Activated CD4-positive, alpha-beta T cell treated with anti-CD3 and anti-CD28 coated beads, Interleukin-2, amount 10 ng/mL, durations not matched to agents 7 days and 5 days (primary cell): Measurements from ENCODE around the gene RGS2. TPM values are rescaled to one million over a fixed set of nuclear protein-coding genes. Genes with fewer than 3 reads are reported as not detected.

ENCODE experiments used
- CTCF ChIA-PET: fragments of 350-600 bp; sonication (Branson Sonifier 250); formaldehyde crosslinking; loops from one replicate; lab custom pipeline; 2021; ENCODE audit warnings: antibody characterized with exemption; lab: Charles Lee
- POLR2A ChIA-PET: fragments of 350-600 bp; sonication (Branson Sonifier 250); formaldehyde crosslinking; loops from one replicate; lab custom pipeline; 2021; ENCODE audit warnings: antibody characterized with exemption; lab: Charles Lee
- DNase-seq: peaks from one replicate; pipeline ENCODE4 v3.0.0-alpha.2; 2020
- H3K27ac Mint-ChIP-seq: one replicate; pipeline ENCODE4 v1.8.0; 2021; ENCODE audit warnings: mild to moderate bottlenecking, moderate library complexity, mixed read lengths
- H3K27me3 Mint-ChIP-seq: one replicate; pipeline ENCODE4 v1.8.0; 2021; ENCODE audit warnings: mixed read lengths
- H3K36me3 Mint-ChIP-seq: one replicate; pipeline ENCODE4 v1.8.0; 2021; ENCODE audit warnings: low read depth, mixed read lengths
- H3K4me1 Mint-ChIP-seq: one replicate; pipeline ENCODE4 v1.8.0; 2021; ENCODE audit warnings: mixed read lengths
- H3K4me3 Mint-ChIP-seq: one replicate; pipeline ENCODE4 v1.8.0; 2021; ENCODE audit warnings: mild to moderate bottlenecking, moderate library complexity, mixed read lengths
- H3K9me3 Mint-ChIP-seq: one replicate; pipeline ENCODE4 v1.8.0; 2021; ENCODE audit warnings: mixed read lengths
- total RNA-seq, 2 experiments: library from RNA; stranded (reverse); gene quantifications; one replicate each; pipeline ENCODE4 v1.2.3, GENCODE V29; 2021

Gene RGS2
- total RNA-seq, 2 experiments from 2014 or later: 3.4 TPM

GRCh38 chr1:192849011-192849410 is 40.2 kb downstream of the RGS2 start:
- H3K4me3 Mint-ChIP-seq: no peak overlapping the region
- no peaks in the 10 kb centered on the region for H3K9me3 Mint-ChIP-seq
- ChIA-PET POLR2A (no interaction called here), CTCF (interaction anchor here (0.6 kb wide), 1 partner anchor 1184 kb away, joined by 3 read pairs; no protein-coding TSS in a partner anchor)
- no peaks in the 10 kb centered on the region for H3K4me1 Mint-ChIP-seq
- H3K27ac Mint-ChIP-seq: no peak overlapping the region
- no peaks in the 10 kb centered on the region for H3K36me3 Mint-ChIP-seq
- DNase-seq: no peak
- H3K27me3 Mint-ChIP-seq: peaks cover 9% of the 10 kb centered on the region

DNA sequence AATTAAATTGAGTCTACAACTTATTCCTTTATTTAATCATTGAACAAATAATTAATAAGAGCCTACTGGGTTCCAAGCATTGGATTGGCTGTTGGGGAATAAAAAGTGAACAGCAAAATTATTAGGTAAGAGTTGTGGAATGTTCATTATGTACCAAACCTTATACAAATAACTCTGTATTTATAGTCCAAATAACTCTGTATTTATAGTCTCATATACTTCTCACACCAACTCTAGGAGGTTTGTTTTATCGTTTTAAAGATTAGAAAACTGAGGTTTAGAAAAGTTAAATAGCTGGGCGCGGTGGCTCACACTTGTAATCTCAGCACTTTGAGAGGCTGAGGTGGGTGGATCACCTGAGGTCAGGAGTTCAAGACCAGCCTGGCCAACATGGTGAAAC is 40.6 kb downstream of the RGS2 start:
- ChIA-PET POLR2A (no interaction called here), CTCF (no interaction called here)
- no peaks in the 10 kb centered on the region for H3K9me3 Mint-ChIP-seq
- no peaks in the 10 kb centered on the region for H3K36me3 Mint-ChIP-seq
- no peak overlapping the region for H3K27ac Mint-ChIP-seq
- H3K4me3 Mint-ChIP-seq: no peak overlapping the region
- peaks cover 9% of the 10 kb centered on the region for H3K27me3 Mint-ChIP-seq
- DNase-seq: no peak
- H3K4me1 Mint-ChIP-seq: no peaks in the 10 kb centered on the region

- no peak for DNase-seq
- Mint-ChIP-seq H3K4me3 (no peak overlapping the region), H3K27me3 (peaks cover 9% of the 10 kb centered on the region), H3K36me3 (no peaks in the 10 kb centered on the region), H3K9me3 (no peaks in the 10 kb centered on the region), H3K4me1 (no peaks in the 10 kb centered on the region), H3K27ac (no peak overlapping the region)
- ChIA-PET CTCF (interaction anchor here (1.5 kb wide), 1 partner anchor 26 kb away, joined by 3 read pairs; no protein-coding TSS in a partner anchor), POLR2A (no interaction called here)
Observed at GRCh38 chr1:192852001-192852947, 43.4 kb downstream of the RGS2 start.

DNA sequence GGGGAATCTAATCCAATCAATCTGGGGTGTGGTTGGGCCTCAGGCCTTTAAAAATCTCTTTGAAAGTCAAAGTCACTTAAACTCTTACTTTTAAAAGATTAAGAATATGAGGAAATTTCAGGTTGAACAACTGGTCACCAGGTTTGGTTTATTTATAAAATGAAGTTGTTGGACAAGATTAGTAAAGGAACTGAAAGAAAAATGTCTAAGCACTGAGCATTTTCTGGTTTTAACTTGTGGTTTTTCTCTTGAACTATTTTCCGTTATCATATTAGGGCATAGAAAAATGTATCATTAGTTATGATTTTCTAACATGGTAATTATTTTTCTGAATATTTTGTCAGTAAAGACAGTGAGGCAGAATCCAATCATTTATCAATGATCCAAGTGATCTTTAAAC is 49.6 kb downstream of the RGS2 start:
- no peak overlapping the region for H3K27ac Mint-ChIP-seq
- no peaks in the 10 kb centered on the region for H3K36me3 Mint-ChIP-seq
- no peaks in the 10 kb centered on the region for H3K27me3 Mint-ChIP-seq
- peaks cover 6% of the 10 kb centered on the region for H3K4me1 Mint-ChIP-seq
- no peak for DNase-seq
- ChIA-PET POLR2A (no interaction called here), CTCF (no interaction called here)
- no peak overlapping the region for H3K4me3 Mint-ChIP-seq
- no peaks in the 10 kb centered on the region for H3K9me3 Mint-ChIP-seq

DNA sequence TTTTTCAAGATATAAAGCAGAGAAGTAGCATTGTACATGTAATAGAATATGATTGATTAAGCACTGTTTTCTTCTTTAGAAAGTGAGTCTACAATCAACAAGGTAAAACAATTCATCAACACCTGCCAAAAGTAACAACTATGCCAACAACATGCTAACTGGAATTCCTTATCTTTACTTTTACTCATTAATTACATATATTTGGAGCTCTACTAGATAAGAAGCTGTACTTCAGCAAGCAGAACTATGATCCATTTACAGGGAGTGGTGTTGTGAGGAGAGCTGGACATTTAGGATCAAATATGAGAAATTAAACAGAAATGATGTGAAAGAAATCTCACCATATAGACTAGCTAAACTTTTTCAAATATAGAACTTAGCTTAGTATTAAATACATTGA is 51.0 kb downstream of the RGS2 start:
- CTCF ChIA-PET: interaction anchor here (0.8 kb wide), 1 partner anchor 58 kb away, joined by 4 read pairs; no protein-coding TSS in a partner anchor

DNA sequence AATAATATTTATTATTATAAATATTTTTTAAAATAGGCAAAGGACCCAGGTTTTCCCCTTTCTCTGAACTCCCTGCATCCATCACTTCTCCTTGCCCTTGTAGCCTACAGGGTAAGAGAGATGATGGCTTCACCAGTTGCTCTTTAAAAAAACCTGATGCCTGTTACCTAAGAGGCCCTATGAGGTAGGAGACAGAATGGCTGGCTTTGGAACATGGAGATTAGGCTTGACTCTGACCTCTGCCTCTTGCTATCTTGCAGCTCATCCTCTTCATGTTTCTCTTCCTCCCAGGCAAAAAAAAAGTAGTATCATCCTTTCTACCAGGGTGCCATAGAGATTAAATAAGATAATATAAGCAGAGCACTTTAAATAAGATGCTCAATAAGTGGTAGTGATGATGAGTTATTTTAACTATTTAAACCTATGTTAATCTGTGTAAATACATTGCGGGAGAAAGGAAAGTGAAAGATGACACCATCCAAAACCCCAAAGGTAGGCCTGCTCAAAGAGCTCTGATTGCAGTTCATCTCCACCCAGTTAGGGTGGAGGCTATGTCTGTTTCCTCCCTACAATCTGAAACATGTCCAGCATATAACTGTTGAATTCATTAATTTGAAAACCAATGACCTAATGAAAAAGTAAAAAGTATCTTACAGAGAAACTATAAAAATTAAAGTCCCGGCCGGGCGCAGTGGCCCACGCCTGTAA is 51.8 kb downstream of the RGS2 start:
- ChIA-PET POLR2A (no interaction called here), CTCF (interaction anchor here (0.8 kb wide), 1 partner anchor 59 kb away, joined by 4 read pairs; no protein-coding TSS in a partner anchor)
- no peak for DNase-seq
- Mint-ChIP-seq H3K36me3 (no peaks in the 10 kb centered on the region), H3K27me3 (no peaks in the 10 kb centered on the region), H3K27ac (peak overlapping the region; percentile 69), H3K4me1 (peaks cover 6% of the 10 kb centered on the region), H3K9me3 (no peaks in the 10 kb centered on the region), H3K4me3 (no peak overlapping the region)

More for the DNA sequence above, 51.0 kb downstream of the RGS2 start:
- Mint-ChIP-seq H3K4me3 (no peak overlapping the region), H3K4me1 (peaks cover 6% of the 10 kb centered on the region), H3K27me3 (no peaks in the 10 kb centered on the region), H3K9me3 (no peaks in the 10 kb centered on the region), H3K27ac (no peak overlapping the region), H3K36me3 (no peaks in the 10 kb centered on the region)
- DNase-seq: no peak
- POLR2A ChIA-PET: no interaction called here

DNA sequence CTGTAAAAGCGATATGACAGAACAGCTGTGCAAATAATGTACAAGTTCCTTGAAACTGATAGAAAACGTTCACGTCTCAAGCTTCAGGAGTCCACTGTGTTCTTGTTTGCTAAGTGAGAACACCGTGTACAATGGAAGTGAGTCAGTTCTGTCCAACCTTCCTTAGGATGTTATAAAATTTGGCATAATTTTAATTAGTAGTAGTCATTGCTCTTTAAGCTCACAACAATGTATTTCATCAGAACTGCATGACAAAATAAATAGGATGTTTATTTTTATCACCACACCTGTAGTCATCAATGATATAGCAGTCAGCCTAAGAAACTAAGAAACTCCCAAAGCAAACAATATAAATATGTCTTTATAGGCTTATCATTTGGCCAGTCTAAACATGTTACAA is 53.0 kb downstream of the RGS2 start:
- H3K4me3 Mint-ChIP-seq: no peak overlapping the region
- H3K27ac Mint-ChIP-seq: no peak overlapping the region
- DNase-seq: no peak
- POLR2A ChIA-PET: no interaction called here
- CTCF ChIA-PET: no interaction called here
- H3K4me1 Mint-ChIP-seq: peaks cover 6% of the 10 kb centered on the region
- no peaks in the 10 kb centered on the region for H3K36me3 Mint-ChIP-seq
- no peaks in the 10 kb centered on the region for H3K9me3 Mint-ChIP-seq
- H3K27me3 Mint-ChIP-seq: no peaks in the 10 kb centered on the region

Other genes with a start within 250 kb of the RGS2 start
- gene RGS1, start 233.3 kb upstream of the RGS2 start, total RNA-seq: 10 to 100 TPM; 14.2 to 14.8 TPM
- gene RGS13, start 172.9 kb upstream of the RGS2 start, total RNA-seq: not detected